22Rv1 (cell line): ENCODE results near the gene GFER.

ENCODE experiments used
- CTCF ChIP-seq: fragments of 450-650 bp; IDR thresholded peaks from 2 replicates; pipeline ENCODE4 v1.5.1; 2017; ENCODE audit warnings: mild to moderate bottlenecking
- ZFX ChIP-seq: fragments of 450-650 bp; IDR thresholded peaks from 2 replicates; pipeline ENCODE4 v1.6.1; 2017; ENCODE audit warnings: antibody characterized with exemption, borderline replicate concordance

GRCh38 chr16:2034696-2035430, 50.9 kb downstream of the GFER start:
- TF ChIP-seq ZFX (no peak), CTCF (no peak)
